K562 (cell line): ENCODE data around the gene ACOT9. TPM values are rescaled to one million over a fixed set of nuclear protein-coding genes. Genes with fewer than 3 reads are reported as not detected.
A peak's percentile ranks its signal among the peaks of the same experiment; 100 is the strongest.

Experiments
- ATAC-seq: fragments of 200-7000 bp; cut with Tn5 transposase; 3 replicates; pipeline ENCODE4 v1.9.1; 2020; ENCODE audit warnings: moderate library complexity
- BruUV-seq: library from RNA; stranded (reverse); fragments of 400-500 nt; replicated peaks from 2 replicates; lab custom pipeline; 2021; lab: Mats Ljungman, UMichigan
- CTCF ChIA-PET: fragments of 300-600 bp; formaldehyde crosslinking; extraction: SDS; loops from one replicate; lab custom pipeline; 2021; ENCODE audit warnings: low intra/inter-chr PET ratio; lab: Yijun Ruan, JAX
- POLR2A ChIA-PET: fragments of 300-600, 350-650 bp; sonication (Branson Sonifier 250); formaldehyde crosslinking; extraction: SDS; loops from one replicate; lab custom pipeline; 2021; ENCODE audit warnings: antibody characterized with exemption, inconsistent platforms; lab: Yijun Ruan, JAX
- DNase-seq, 4 experiments: peaks; one replicate each; pipeline versions ENCODE4 v3.0.0 to v3.0.0-alpha.2; 2011 to 2018; ENCODE audit warnings: low spot score in 3 of 4, mixed read lengths in 3 of 4; ENCODE audit errors: extremely low read depth in 1 of 4
- FAIRE-seq: peaks from 2 replicates; lab custom pipeline; 2011; peaks lifted over from hg19 to GRCh38; lab: Jason Lieb, UNC
- H2AFZ ChIP-seq: 2 replicates; pipeline ENCODE4 v1.6.0; 2011; ENCODE audit warnings: low read depth, low read length, control low read depth, inconsistent platforms
- H3K27ac ChIP-seq: fragments of 200-600 bp; 3 replicates; pipeline ENCODE4 v1.8.0; 2011; ENCODE audit warnings: low read depth, mild to moderate bottlenecking, control low read depth, inconsistent platforms, low read length, moderate library complexity, mixed read lengths; ENCODE audit errors: extremely low read depth
- H3K27me3 ChIP-seq, 2 experiments: fragments of 300-600 bp in 1 of 2; 2 replicates in 1 of 2; 3 replicates in 1 of 2; pipeline versions ENCODE4 v1.6.0 to v1.8.0; 2011; ENCODE audit warnings: inconsistent platforms in 2 of 2, low read length in 2 of 2, mild to moderate bottlenecking in 1 of 2, mixed read lengths in 1 of 2, moderate library complexity in 1 of 2; ENCODE audit not compliant: control insufficient read depth in 2 of 2, insufficient read depth in 2 of 2
- H3K36me3 ChIP-seq: fragments of 300-600 bp; 3 replicates; pipeline ENCODE4 v1.8.0; 2011; ENCODE audit warnings: mild to moderate bottlenecking, low read length, inconsistent platforms; ENCODE audit not compliant: control insufficient read depth, insufficient read depth
- H3K4me1 ChIP-seq, 2 experiments: fragments of 200-600 bp in 1 of 2; replicated peaks in 1 of 2; 2 replicates in 1 of 2; 3 replicates in 1 of 2; pipeline versions ENCODE4 v1.5.1 to v1.8.0; 2011; ENCODE audit warnings: inconsistent platforms in 2 of 2, low read length in 2 of 2, mild to moderate bottlenecking in 1 of 2, mixed read lengths in 1 of 2, moderate library complexity in 1 of 2; ENCODE audit not compliant: control insufficient read depth in 2 of 2, insufficient read depth in 2 of 2
- H3K4me2 ChIP-seq: 2 replicates; pipeline ENCODE4 v1.6.1; 2011; ENCODE audit warnings: low read length, control low read depth, inconsistent platforms, mixed read lengths; ENCODE audit not compliant: insufficient read depth
- H3K4me3 ChIP-seq: fragments of 200-600 bp; sonication (generic), shearing (Covaris generic); 2 replicates; pipeline ENCODE4 v1.5.1; 2016; ENCODE audit warnings: control low read depth, inconsistent platforms
- H3K79me2 ChIP-seq: fragments of 200-600 bp; 3 replicates; pipeline ENCODE4 v1.8.0; 2011; ENCODE audit warnings: low read length, inconsistent platforms; ENCODE audit not compliant: control insufficient read depth, insufficient read depth
- H3K9ac ChIP-seq, 2 experiments: 2 replicates each; pipeline versions ENCODE4 v1.6.0 to v1.6.1; 2011; ENCODE audit warnings: low read depth in 2 of 2, low read length in 2 of 2, control low read depth in 1 of 2, inconsistent platforms in 1 of 2, mild to moderate bottlenecking in 1 of 2, mixed read lengths in 1 of 2; ENCODE audit not compliant: insufficient read depth in 1 of 2
- H3K9me1 ChIP-seq: one replicate; pipeline ENCODE4 v1.6.0; 2011; ENCODE audit warnings: inconsistent platforms, mild to moderate bottlenecking, low read length, moderate library complexity; ENCODE audit not compliant: control insufficient read depth, insufficient read depth
- H3K9me3 ChIP-seq: replicated peaks from 2 replicates; pipeline ENCODE4 v1.5.1; 2011; ENCODE audit warnings: low read depth, low read length, inconsistent platforms; ENCODE audit not compliant: control insufficient read depth, insufficient read depth
- H4K20me1 ChIP-seq: replicated peaks from 2 replicates; pipeline ENCODE4 v1.6.1; 2011; ENCODE audit warnings: low read length, inconsistent platforms, mixed read lengths; ENCODE audit not compliant: control insufficient read depth, insufficient read depth
- BHLHE40 ChIP-seq: IDR thresholded peaks from 2 replicates; pipeline ENCODE4 v1.6.1; 2011; ENCODE audit warnings: low read length, improper control_type of control experiment
- CBX1 ChIP-seq: sonication (generic); IDR thresholded peaks from 2 replicates; pipeline ENCODE4 v1.6.1; 2016; ENCODE audit warnings: antibody characterized with exemption, low read depth, mild to moderate bottlenecking
- DMBX1 ChIP-seq: fragments of 250-450 bp; sonication (Bioruptor Pico); IDR thresholded peaks from 2 replicates; pipeline ENCODE4 v1.8.0; 2022; ENCODE audit warnings: inconsistent platforms, mild to moderate bottlenecking, moderate library complexity, borderline replicate concordance
- GMEB1 ChIP-seq: fragments of 250-450 bp; sonication (Bioruptor Pico); IDR thresholded peaks from 2 replicates; pipeline ENCODE4 v1.4.0; 2020; ENCODE audit warnings: mild to moderate bottlenecking
- HSF4 ChIP-seq: fragments of 250-450 bp; sonication (Bioruptor Pico); IDR thresholded peaks from 2 replicates; pipeline ENCODE4 v2.1.2; 2022; ENCODE audit warnings: mild to moderate bottlenecking, moderate library complexity, borderline replicate concordance
- KDM5B ChIP-seq: fragments of 200-600 bp; sonication (generic); IDR thresholded peaks from 2 replicates; pipeline ENCODE4 v1.6.1; 2012; ENCODE audit warnings: low read depth, mild to moderate bottlenecking, moderate library complexity, low read length, control low read depth, inconsistent platforms; ENCODE audit not compliant: insufficient replicate concordance
- MEF2D ChIP-seq: conservative IDR thresholded peaks from 2 replicates; pipeline ENCODE4 v1.6.1; 2016; ENCODE audit warnings: low read depth, missing genetic modification characterization, missing compliant biosample characterization
- PBX2 ChIP-seq, 2 experiments: IDR thresholded peaks in 1 of 2; conservative IDR thresholded peaks in 1 of 2; 2 replicates each; pipeline ENCODE4 v1.6.1; 2016; ENCODE audit warnings: low read depth in 2 of 2, mild to moderate bottlenecking in 1 of 2, missing compliant biosample characterization in 1 of 2, missing genetic modification characterization in 1 of 2, moderate library complexity in 1 of 2
- RBM22 ChIP-seq: fragments of 200-400 bp; formaldehyde crosslinking; IDR thresholded peaks from 2 replicates; pipeline ENCODE4 v1.6.1; 2018; ENCODE audit warnings: low read length, low read depth; ENCODE audit not compliant: poor library complexity, severe bottlenecking
- RNF2 ChIP-seq: sonication (generic); IDR thresholded peaks from 2 replicates; pipeline ENCODE4 v1.6.1; 2016
- ZC3H11A ChIP-seq: IDR thresholded peaks from 2 replicates; pipeline ENCODE4 v1.6.1; 2012; ENCODE audit warnings: low read depth, low read length, improper control_type of control experiment
- ZC3H4 ChIP-seq: sonication (generic); formaldehyde crosslinking; IDR thresholded peaks from 2 replicates; pipeline ENCODE4 v1.9.0; 2021; ENCODE audit warnings: missing genetic modification reagents, borderline replicate concordance
- ZNF121 ChIP-seq: sonication (generic); formaldehyde crosslinking; conservative IDR thresholded peaks from 2 replicates; pipeline ENCODE4 v1.8.0; 2022; ENCODE audit warnings: missing genetic modification reagents
- ZNF316 ChIP-seq: fragments of 450-650 bp; IDR thresholded peaks from 2 replicates; pipeline ENCODE4 v1.6.1; 2016
- ZNF395 ChIP-seq: fragments of 200-800 bp; sonication (Bioruptor generic); IDR thresholded peaks from 2 replicates; pipeline ENCODE4 v1.6.1; 2017; ENCODE audit warnings: missing genetic modification characterization, missing compliant biosample characterization
- ZNF41 ChIP-seq: fragments of 250-450 bp; sonication (Bioruptor Pico); conservative IDR thresholded peaks from 2 replicates; pipeline ENCODE4 v1.4.0; 2020; ENCODE audit warnings: mild to moderate bottlenecking
- WGBS: fragments of 100-300 bp; shearing (Covaris generic); methylation state at CpG from one replicate; pipeline ENCODE4 v1.1.6; 2016; ENCODE audit warnings: low coverage, mixed read lengths; ENCODE audit not compliant: insufficient coverage; ENCODE audit errors: missing lambda C conversion rate; 5-methylcytosine and 5-hydroxymethylcytosine counted together
- in situ Hi-C: fragments of 300-500 bp; cut with MboI; formaldehyde crosslinking; loops from 4 replicates; pipeline ENCODE4 v1.15.0; 2018; ENCODE audit warnings: inconsistent platforms, mixed read lengths
- intact Hi-C: fragments of 100-400 bp; cut with micrococcal nuclease; formaldehyde crosslinking; loops from 2 replicates; pipeline ENCODE4 v1.14.2; 2022
- polyA plus RNA-seq, 8 experiments: library from polyadenylated mRNA; depleted of rRNA in 4 of 8; stranded (reverse) in 5 of 8; unstranded in 3 of 8; fragments of >200 nt; fragmentation: Nextera tagmentation in 2 of 8; fragmentation: Illumina TruSeq in 1 of 8; extraction: Ambion mirVana in 2 of 8; extraction: Trizol in 1 of 8; gene quantifications; 2 replicates each; pipeline versions ENCODE4 v1.2.1 to v1.2.3, GENCODE V29; 2011 to 2014; ENCODE audit warnings: inconsistent platforms in 1 of 8, missing spikeins in 1 of 8
- total RNA-seq, 7 experiments: library from RNA; depleted of rRNA in 6 of 7; stranded (reverse); fragments of >200 nt in 6 of 7; fragmentation: Illumina TruSeq in 2 of 7; extraction: Trizol in 2 of 7; gene quantifications; 2 replicates each; pipeline versions ENCODE4 v1.2.1 to v1.2.3, GENCODE V29; 2011 to 2021; ENCODE audit warnings: low replicate concordance in 1 of 7

ACOT9 gene
- total and polyA plus RNA-seq, 9 of the 15 experiments (the other 6 are each of a cell fraction or from before 2014, with no cell fraction given): 31.2 to 80.9 (median 45.3) TPM

- no peak for TF ChIP-seq GMEB1
Measured at GRCh38 chrX:23666282-23666681, 76.8 kb downstream of the ACOT9 start (continued).

GRCh38 chrX:23664496-23664895 lies 78.6 kb downstream of the ACOT9 start:
- Histone ChIP-seq H3K4me2 (no peak overlapping the region), H3K4me3 (no peak overlapping the region), H4K20me1 (no peaks in the 10 kb centered on the region), H3K27ac (no peak overlapping the region), H3K9me3 (no peaks in the 10 kb centered on the region), H3K79me2 (peaks cover 22% of the 10 kb centered on the region), H3K9ac (peak overlapping the region in 1 of 2 experiments; percentile 52; a peak in 1 of 4 replicates), H2AFZ (peak overlapping the region; percentile 72), H3K36me3 (0 out of 3 replicates have a peak, but pooled peaks cover 4% of the 10 kb centered on the region), H3K4me1 (peaks cover 11 to 15% of the 10 kb centered on the region in 2 experiments; a peak in 4 of 5 replicates), H3K9me1 (no peaks in the 10 kb centered on the region), H3K27me3 (no peaks in the 10 kb centered on the region)
- no TSS peak for BruUV-seq
- in situ Hi-C loops: no loop called here
- FAIRE-seq (no peak), ATAC-seq (no peak), DNase-seq (no peak)
- intact Hi-C loops: no loop called here
- TF ChIP-seq BHLHE40: no peak
- no peak for TF ChIP-seq PBX2 (CRISPR knock-in tag; IDR thresholded peaks at IDR 0.05; ENCODE audit: low read depth)
- TF ChIP-seq PBX2 (tag; conservative IDR thresholded peaks at IDR 0.05; ENCODE audit: low read depth): no peak
- TF ChIP-seq ZNF395 (CRISPR knock-in tag): no peak
- TF ChIP-seq ZNF316: no peak
- TF ChIP-seq HSF4 (CRISPR knock-in tag): no peak
- TF ChIP-seq ZC3H4: no peak
- TF ChIP-seq ZNF41 (CRISPR knock-in tag): no peak
- TF ChIP-seq ZC3H11A: no peak
- no peak for TF ChIP-seq RBM22
- TF ChIP-seq MEF2D: no peak
- TF ChIP-seq ZNF121 (CRISPR knock-in tag): no peak
- no peak for TF ChIP-seq RNF2
- TF ChIP-seq DMBX1 (CRISPR knock-in tag): no peak
- no peak for TF ChIP-seq KDM5B
- TF ChIP-seq CBX1: no peak
- ChIA-PET CTCF (no interaction called here), POLR2A (interaction anchor here (0.7 kb wide), 1 partner anchor 889 kb away, joined by 3 read pairs; no protein-coding TSS in a partner anchor)
- WGBS: 53% methylated on average over 8 of the region's 10 CpGs
